ENCODE data around the gene SYT17.

Gene SYT17

DNA sequence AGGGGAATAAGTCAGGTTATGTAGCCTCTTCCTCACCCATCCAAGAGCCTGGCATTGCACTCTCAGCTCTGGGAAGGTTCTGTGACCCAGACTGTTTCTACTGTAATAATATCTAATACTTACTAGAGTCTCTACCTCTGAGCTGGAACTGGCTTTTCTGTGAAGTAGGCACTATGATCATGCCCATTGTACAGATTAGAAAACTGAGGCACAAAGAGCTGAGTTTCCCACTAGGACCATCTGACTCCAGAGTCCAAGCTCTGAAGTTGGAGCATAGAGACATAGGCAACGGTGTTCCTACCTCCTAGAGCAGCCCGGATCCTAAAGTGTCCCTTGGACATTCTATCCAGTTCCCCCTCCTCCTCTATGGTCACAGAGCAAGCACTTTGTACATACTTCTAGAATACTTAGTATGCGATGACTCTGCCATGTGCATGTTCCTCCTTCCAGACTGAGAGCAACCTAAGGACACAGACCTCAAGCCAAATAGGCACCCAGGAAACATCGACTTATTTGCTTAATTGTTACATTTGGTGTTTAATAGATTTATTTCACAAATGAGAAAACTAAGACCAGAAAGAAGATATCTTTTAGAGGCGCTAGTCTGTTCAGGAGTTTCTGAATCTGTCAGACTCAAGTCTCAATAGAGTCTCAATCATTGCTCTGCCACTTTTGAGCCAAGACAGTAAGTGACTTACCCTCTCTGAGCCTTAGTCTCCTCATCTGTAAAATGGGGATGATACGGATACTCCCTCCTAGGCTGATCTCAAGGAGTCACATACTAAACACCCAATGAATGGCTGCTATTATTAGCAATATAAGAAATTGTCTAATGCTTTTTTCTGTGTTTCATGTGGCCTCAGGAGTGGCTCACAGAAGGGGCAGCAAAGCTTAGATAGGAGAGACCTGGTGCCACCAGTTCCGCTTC lies 121.1 kb downstream of the SYT17 start:
- TF ChIP-seq, protein P1, sequence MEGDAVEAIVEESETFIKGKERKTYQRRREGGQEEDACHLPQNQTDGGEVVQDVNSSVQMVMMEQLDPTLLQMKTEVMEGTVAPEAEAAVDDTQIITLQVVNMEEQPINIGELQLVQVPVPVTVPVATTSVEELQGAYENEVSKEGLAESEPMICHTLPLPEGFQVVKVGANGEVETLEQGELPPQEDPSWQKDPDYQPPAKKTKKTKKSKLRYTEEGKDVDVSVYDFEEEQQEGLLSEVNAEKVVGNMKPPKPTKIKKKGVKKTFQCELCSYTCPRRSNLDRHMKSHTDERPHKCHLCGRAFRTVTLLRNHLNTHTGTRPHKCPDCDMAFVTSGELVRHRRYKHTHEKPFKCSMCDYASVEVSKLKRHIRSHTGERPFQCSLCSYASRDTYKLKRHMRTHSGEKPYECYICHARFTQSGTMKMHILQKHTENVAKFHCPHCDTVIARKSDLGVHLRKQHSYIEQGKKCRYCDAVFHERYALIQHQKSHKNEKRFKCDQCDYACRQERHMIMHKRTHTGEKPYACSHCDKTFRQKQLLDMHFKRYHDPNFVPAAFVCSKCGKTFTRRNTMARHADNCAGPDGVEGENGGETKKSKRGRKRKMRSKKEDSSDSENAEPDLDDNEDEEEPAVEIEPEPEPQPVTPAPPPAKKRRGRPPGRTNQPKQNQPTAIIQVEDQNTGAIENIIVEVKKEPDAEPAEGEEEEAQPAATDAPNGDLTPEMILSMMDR (IDR thresholded peaks at IDR 0.05; ENCODE audit: low read length, missing control alignments), result no peak
- no peak for DNase-seq (ENCODE audit: low read depth)
- no peak overlapping the region for H3K4me3 ChIP-seq (replicated peaks; ENCODE audit: low read depth, low read length)

DNA sequence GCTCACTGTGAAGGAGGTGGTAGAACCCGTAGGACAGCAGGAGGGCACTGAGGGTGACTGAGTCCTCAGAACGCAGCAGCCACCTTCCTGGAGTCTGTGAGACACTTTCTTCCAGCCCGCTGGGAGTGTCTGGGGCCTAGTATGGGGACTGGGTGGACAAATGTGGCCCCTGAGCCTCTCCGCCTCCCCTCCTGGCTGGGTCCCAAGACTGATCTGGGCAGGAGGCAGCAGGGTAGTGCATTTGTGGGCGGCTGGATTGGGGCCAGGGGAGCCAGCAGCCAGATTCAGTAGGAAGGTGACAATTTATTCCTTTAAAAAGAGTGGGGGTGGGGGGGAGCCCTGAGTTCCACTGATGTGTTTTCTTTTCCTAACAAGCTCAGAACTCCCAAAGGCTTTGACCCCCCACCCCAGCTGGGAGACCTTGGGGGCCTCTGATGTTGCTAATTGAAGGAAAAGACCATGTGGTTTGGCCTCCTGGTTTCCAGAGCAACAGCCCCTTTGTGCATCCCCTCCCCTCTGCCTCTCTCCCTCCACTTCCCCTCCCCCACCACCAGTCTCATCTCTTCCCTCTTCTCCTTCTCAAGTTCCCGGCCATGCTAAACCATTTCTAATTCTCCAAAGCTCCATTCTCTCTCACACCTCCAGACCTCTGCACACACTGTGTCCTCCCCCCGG lies 121.9 kb downstream of the SYT17 start:
- TF ChIP-seq, protein P1 (IDR thresholded peaks at IDR 0.05; ENCODE audit: low read length, missing control alignments), result no peak
- no peak overlapping the region for H3K4me3 ChIP-seq (replicated peaks; ENCODE audit: low read depth, low read length)
- DNase-seq (ENCODE audit: low read depth), result no peak

DNA sequence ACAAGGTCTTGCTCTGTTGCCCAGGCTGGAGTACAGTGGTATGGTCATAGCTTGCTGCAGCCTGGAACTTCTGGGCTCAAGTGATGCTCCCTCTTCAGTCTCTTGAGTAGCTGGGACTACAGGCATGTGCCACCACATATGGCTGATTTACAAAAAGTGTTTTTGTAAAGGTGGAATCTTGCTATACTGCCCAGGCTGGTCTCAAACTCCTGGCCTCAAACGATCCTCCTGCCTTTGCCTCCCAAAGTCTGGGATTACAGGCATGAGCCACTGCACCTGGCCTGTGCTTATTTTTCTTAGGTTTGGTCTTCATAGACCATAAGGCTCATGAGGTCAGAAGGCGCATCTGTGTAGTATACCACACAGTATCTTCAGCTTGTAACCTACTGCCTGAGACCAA lies 122.8 kb downstream of the SYT17 start:
- TF ChIP-seq, protein P1 (IDR thresholded peaks at IDR 0.05; ENCODE audit: low read length, missing control alignments), result no peak
- H3K4me3 ChIP-seq (replicated peaks; ENCODE audit: low read depth, low read length), result no peak overlapping the region
- DNase-seq (ENCODE audit: low read depth), result no peak

DNA sequence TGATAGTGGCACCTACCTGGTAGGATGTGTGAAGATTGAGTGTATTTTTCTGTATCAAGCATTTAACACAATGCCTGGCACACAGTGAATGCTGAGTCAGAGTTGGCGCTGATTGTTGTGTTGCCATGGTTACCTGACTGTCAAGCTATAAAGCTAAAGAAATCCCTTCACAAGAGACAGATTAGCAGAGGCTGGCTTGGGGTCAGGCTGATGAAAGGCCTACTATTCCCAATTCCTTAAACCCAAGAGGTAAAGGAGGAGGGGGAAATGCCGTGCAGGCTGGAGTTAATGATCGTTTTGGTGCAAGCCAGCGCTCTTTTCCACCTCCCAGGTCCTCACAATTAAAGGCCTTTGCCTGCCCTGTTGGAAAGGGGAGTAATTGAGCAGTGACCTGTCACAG lies 123.4 kb downstream of the SYT17 start:
- DNase-seq (ENCODE audit: low read depth), result peak; percentile 21
- H3K4me3 ChIP-seq (replicated peaks; ENCODE audit: low read depth, low read length), result no peak overlapping the region
- TF ChIP-seq, protein P1 (IDR thresholded peaks at IDR 0.05; ENCODE audit: low read length, missing control alignments), result no peak

DNA sequence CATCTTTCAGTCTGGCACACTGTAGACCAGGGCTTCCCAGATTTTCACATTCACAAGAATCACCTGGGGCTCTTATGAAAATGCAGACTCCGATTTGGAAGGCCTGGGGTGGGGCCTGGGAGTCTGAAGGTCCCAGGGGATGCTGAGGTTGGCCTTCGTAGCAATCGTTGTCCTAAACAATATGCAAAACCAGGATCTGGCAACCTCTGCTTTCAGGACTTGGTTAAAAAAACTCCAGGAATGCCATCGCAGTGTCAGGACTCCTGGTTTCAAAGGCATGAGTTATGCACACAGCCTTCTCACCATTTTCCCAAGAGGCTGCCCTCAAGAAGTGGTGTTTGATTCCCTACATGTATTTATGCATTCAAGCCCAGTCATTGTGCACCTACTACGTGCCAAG lies 124.1 kb downstream of the SYT17 start:
- no peak for DNase-seq (ENCODE audit: low read depth)
- TF ChIP-seq, protein P1 (IDR thresholded peaks at IDR 0.05; ENCODE audit: low read length, missing control alignments), result no peak
- no peak overlapping the region for H3K4me3 ChIP-seq (replicated peaks; ENCODE audit: low read depth, low read length)

DNA sequence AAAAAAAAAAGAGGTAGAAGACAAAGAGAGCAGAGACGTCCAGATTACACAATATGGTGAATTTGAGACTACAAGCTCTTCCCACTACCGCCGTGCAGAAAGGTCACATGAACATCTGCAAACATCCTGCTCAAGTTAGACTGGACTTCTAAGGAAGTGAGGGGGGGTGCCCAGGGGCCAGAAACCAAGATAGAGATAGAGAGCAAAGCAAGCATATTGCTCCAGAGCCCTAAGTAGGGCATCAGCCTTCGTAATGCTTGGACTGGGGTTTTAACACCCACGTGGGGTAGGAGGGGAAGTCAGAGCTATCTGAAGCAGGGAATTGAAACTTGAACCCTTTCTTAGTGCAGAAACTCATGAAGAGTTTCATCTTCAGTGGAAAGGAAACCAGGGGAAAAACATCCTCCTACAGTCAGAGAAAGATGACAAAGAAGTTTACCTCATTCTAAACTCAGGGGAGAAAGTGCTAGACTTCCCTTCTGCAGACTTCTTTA lies 126.2 kb downstream of the SYT17 start:
- H3K4me3 ChIP-seq (replicated peaks; ENCODE audit: low read depth, low read length), result no peak overlapping the region
- peak; percentile 21 for DNase-seq (ENCODE audit: low read depth)
- TF ChIP-seq, protein P1 (IDR thresholded peaks at IDR 0.05; ENCODE audit: low read length, missing control alignments), result no peak

Data from fibroblast of pulmonary artery (primary cell).